ENCODE results near the gene AUH.

DNA sequence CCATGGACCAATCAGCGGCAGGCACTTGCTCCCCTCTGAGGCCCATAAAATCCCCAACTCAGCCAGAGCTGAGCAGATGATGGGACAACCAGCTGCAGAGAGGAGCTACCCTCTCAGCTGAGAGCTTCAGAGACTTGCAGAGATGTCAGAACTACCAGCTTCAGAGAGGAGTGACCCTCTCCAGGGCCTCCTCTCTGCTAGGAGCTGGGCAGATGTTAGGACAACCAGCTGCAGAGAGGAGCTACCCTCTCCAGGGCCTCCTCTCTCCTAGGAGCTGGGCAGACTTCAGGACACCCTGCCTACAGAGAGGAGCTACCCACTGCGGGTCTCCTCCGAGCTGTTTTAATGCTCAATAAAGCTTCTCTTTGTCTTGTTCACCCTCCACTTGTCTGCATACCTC, 3.0 kb upstream of the AUH start:
- TF ChIP-seq, protein P1, sequence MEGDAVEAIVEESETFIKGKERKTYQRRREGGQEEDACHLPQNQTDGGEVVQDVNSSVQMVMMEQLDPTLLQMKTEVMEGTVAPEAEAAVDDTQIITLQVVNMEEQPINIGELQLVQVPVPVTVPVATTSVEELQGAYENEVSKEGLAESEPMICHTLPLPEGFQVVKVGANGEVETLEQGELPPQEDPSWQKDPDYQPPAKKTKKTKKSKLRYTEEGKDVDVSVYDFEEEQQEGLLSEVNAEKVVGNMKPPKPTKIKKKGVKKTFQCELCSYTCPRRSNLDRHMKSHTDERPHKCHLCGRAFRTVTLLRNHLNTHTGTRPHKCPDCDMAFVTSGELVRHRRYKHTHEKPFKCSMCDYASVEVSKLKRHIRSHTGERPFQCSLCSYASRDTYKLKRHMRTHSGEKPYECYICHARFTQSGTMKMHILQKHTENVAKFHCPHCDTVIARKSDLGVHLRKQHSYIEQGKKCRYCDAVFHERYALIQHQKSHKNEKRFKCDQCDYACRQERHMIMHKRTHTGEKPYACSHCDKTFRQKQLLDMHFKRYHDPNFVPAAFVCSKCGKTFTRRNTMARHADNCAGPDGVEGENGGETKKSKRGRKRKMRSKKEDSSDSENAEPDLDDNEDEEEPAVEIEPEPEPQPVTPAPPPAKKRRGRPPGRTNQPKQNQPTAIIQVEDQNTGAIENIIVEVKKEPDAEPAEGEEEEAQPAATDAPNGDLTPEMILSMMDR (IDR thresholded peaks at IDR 0.05), result no peak
- no peak for TF ChIP-seq POLR2A (IDR thresholded peaks at IDR 0.05)
